ENCODE results near the gene SLC9A5. TPM values are rescaled to one million over a fixed set of nuclear protein-coding genes. Genes with fewer than 3 reads are reported as not detected.

Gene SLC9A5
- total and polyA plus RNA-seq, 2 experiments from 2014 or later: 4.5 to 5.4 TPM

GRCh38 chr16:67243481-67243880, 5.3 kb upstream of the SLC9A5 start (continued):
- TF ChIP-seq ZNF462 (CRISPR knock-in tag; IDR thresholded peaks at IDR 0.05) (no peak), POLR2AphosphoS5 (IDR thresholded peaks at IDR 0.05; ENCODE audit: low read depth) (no peak), STAT1 (IDR thresholded peaks at IDR 0.05; ENCODE audit: unreplicated experiment) (no peak), NANOG (IDR thresholded peaks at IDR 0.05; ENCODE audit: borderline replicate concordance) (no peak), EZH2phosphoT487 (IDR thresholded peaks at IDR 0.05; ENCODE audit: unreplicated experiment) (no peak), EZH2 (IDR thresholded peaks at IDR 0.05; ENCODE audit: low read depth, unreplicated experiment) (no peak)

- no peak for TF ChIP-seq POLR2AphosphoS5 (IDR thresholded peaks at IDR 0.05; ENCODE audit: low read depth)
- TF ChIP-seq NANOG (IDR thresholded peaks at IDR 0.05; ENCODE audit: borderline replicate concordance): no peak
- no peak for TF ChIP-seq ZNF114 (CRISPR knock-in tag; IDR thresholded peaks at IDR 0.05)
- TF ChIP-seq JUNB (IDR thresholded peaks at IDR 0.05; ENCODE audit: unreplicated experiment): no peak
- no peak for TF ChIP-seq CTCF (conservative IDR thresholded peaks at IDR 0.05; ENCODE audit: low read depth in 2 of 2)
- Histone ChIP-seq H3K27ac (ENCODE audit: low read depth) (no peak overlapping the region), H3K36me3 (ENCODE audit: insufficient read depth) (no peaks in the 10 kb centered on the region), H3K27me3 (ENCODE audit: insufficient read depth) (peaks cover 18% of the 10 kb centered on the region), H4K20me1 (replicated peaks; ENCODE audit: insufficient read depth) (no peaks in the 10 kb centered on the region; the same call in 1 of the 2 replicates), H3K4me2 (peak overlapping the region; percentile 93; the same call in 1 of the 2 replicates), H3K9me2 (ENCODE audit: insufficient read depth) (no peaks in the 10 kb centered on the region), H3K4me3 (peak overlapping the region; percentile 89; the same call in 1 of the 2 replicates), H3K79me2 (replicated peaks; ENCODE audit: insufficient read depth) (peaks cover 36% of the 10 kb centered on the region), H3K4me1 (ENCODE audit: insufficient read depth) (peaks cover 29% of the 10 kb centered on the region), H3F3A (replicated peaks; ENCODE audit: low read depth) (peaks cover 18% of the 10 kb centered on the region), H2AFZ (no peak overlapping the region)
- Mint-ChIP-seq H3K27me3 (ENCODE audit: insufficient read depth, low read depth, poor library complexity) (peaks cover 25% of the 10 kb centered on the region), H3K36me3 (ENCODE audit: low read depth) (peaks cover 8% of the 10 kb centered on the region), H3K9me3 (no peaks in the 10 kb centered on the region; the same call in 2 of the 3 replicates), H3K4me1 (peaks cover 50% of the 10 kb centered on the region), H3K27ac (peak overlapping the region; percentile 64; the same call in 1 of the 2 replicates), H3K4me3 (peak overlapping the region; percentile 90)
- no peak for DNase-seq (ENCODE audit: low spot score)
- no peak for ATAC-seq
These were observed 4.2 kb upstream of the SLC9A5 start for GRCh38 chr16:67244387-67245185.
